Adrenal gland (tissue), 5 donors: ENCODE measurements around the gene MISP3.

ENCODE experiments used
- POLR2A ChIP-seq, 2 donors: fragments of 450-650 bp; IDR thresholded peaks; one replicate each; pipeline ENCODE4 v1.6.1; 2017; ENCODE audit warnings: antibody characterized with exemption in 2 of 2, mild to moderate bottlenecking in 2 of 2, moderate library complexity in 1 of 2
- TF ChIP-seq, protein P1 (sequence below), 6 experiments: fragments of 450-650 bp in 4 of 6; fragments of 200-600 bp in 2 of 6; sonication (generic) in 1 of 6; IDR thresholded peaks; 1 replicate in 5 of 6; 2 replicates in 1 of 6; pipeline versions ENCODE4 v1.5.1 to v1.8.0; 2016 to 2021; ENCODE audit warnings: antibody characterized with exemption in 6 of 6, mild to moderate bottlenecking in 2 of 6, moderate library complexity in 1 of 6
- donor health status: DM: no; HTN: no; CAD: no.

- TF ChIP-seq, protein P1, sequence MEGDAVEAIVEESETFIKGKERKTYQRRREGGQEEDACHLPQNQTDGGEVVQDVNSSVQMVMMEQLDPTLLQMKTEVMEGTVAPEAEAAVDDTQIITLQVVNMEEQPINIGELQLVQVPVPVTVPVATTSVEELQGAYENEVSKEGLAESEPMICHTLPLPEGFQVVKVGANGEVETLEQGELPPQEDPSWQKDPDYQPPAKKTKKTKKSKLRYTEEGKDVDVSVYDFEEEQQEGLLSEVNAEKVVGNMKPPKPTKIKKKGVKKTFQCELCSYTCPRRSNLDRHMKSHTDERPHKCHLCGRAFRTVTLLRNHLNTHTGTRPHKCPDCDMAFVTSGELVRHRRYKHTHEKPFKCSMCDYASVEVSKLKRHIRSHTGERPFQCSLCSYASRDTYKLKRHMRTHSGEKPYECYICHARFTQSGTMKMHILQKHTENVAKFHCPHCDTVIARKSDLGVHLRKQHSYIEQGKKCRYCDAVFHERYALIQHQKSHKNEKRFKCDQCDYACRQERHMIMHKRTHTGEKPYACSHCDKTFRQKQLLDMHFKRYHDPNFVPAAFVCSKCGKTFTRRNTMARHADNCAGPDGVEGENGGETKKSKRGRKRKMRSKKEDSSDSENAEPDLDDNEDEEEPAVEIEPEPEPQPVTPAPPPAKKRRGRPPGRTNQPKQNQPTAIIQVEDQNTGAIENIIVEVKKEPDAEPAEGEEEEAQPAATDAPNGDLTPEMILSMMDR (IDR thresholded peaks at IDR 0.05), result no peak
- TF ChIP-seq POLR2A (IDR thresholded peaks at IDR 0.05), result no peak
Observed at GRCh38 chr19:14110650-14111049, 38.1 kb downstream of the MISP3 start.
